ENCODE measurements around the gene CP. TPM values are rescaled to one million over a fixed set of nuclear protein-coding genes. Genes with fewer than 3 reads are reported as not detected.

Gene CP
- total RNA-seq, 4 donors from 2014 or later: 0.85 to 10.6 (median 5.4) TPM

- DNase-seq (no peak), ATAC-seq (no peak)
- Histone ChIP-seq H3K27ac (no peak overlapping the region), H3K27me3 (no peaks in the 10 kb centered on the region), H3K36me3 (no peaks in the 10 kb centered on the region), H3K4me1 (no peaks in the 10 kb centered on the region), H3K4me3 (no peak overlapping the region), H3K9me3 (no peaks in the 10 kb centered on the region)
- intact Hi-C loops (cut with DNase I; ENCODE audit: low total_unique reads): no loop called here
- no peak for TF ChIP-seq POLR2A (IDR thresholded peaks at IDR 0.05)
- TF ChIP-seq CTCF (IDR thresholded peaks at IDR 0.05 in 4 of 5, conservative IDR thresholded peaks at IDR 0.05 in 1 of 5): no peak
- in situ Hi-C loops (cut with MboI; ENCODE audit: low sequenced_read_pairs in 4 of 4): no loop called here
Measured at GRCh38 chr3:149266736-149267135, 45.1 kb upstream of the CP start.

GRCh38 chr3:149263856-149264255, 42.2 kb upstream of the CP start:
- Histone ChIP-seq H3K4me1 (no peaks in the 10 kb centered on the region), H3K4me3 (no peak overlapping the region), H3K36me3 (no peaks in the 10 kb centered on the region), H3K27ac (no peak overlapping the region), H3K27me3 (no peaks in the 10 kb centered on the region), H3K9me3 (no peaks in the 10 kb centered on the region)
- TF ChIP-seq CTCF (IDR thresholded peaks at IDR 0.05 in 4 of 5, conservative IDR thresholded peaks at IDR 0.05 in 1 of 5) (no peak), POLR2A (IDR thresholded peaks at IDR 0.05) (no peak)
- in situ Hi-C loops (cut with MboI; ENCODE audit: low sequenced_read_pairs in 4 of 4) (no loop called here), intact Hi-C loops (cut with DNase I; ENCODE audit: low total_unique reads) (no loop called here)
- DNase-seq (no peak), ATAC-seq (no peak)

GRCh38 chr3:149258714-149259113, 37.1 kb upstream of the CP start:
- in situ Hi-C loops (cut with MboI; ENCODE audit: low sequenced_read_pairs in 4 of 4) (no loop called here), intact Hi-C loops (cut with DNase I; ENCODE audit: low total_unique reads) (no loop called here)
- Histone ChIP-seq H3K4me1 (no peaks in the 10 kb centered on the region), H3K4me3 (no peak overlapping the region), H3K27me3 (no peaks in the 10 kb centered on the region), H3K36me3 (no peaks in the 10 kb centered on the region), H3K9me3 (no peaks in the 10 kb centered on the region), H3K27ac (no peak overlapping the region)
- ATAC-seq (no peak), DNase-seq (no peak)
- TF ChIP-seq POLR2A (IDR thresholded peaks at IDR 0.05): no peak
- TF ChIP-seq CTCF (IDR thresholded peaks at IDR 0.05 in 4 of 5, conservative IDR thresholded peaks at IDR 0.05 in 1 of 5): no peak

GRCh38 chr3:149258298-149258697, 36.7 kb upstream of the CP start:
- Histone ChIP-seq H3K27ac (no peak overlapping the region), H3K36me3 (no peaks in the 10 kb centered on the region), H3K4me3 (no peak overlapping the region), H3K4me1 (no peaks in the 10 kb centered on the region), H3K9me3 (no peaks in the 10 kb centered on the region), H3K27me3 (no peaks in the 10 kb centered on the region)
- in situ Hi-C loops (cut with MboI; ENCODE audit: low sequenced_read_pairs in 4 of 4): no loop called here
- intact Hi-C loops (cut with DNase I; ENCODE audit: low total_unique reads): no loop called here
- ATAC-seq (no peak), DNase-seq (no peak)
- TF ChIP-seq CTCF (IDR thresholded peaks at IDR 0.05 in 4 of 5, conservative IDR thresholded peaks at IDR 0.05 in 1 of 5) (no peak), POLR2A (IDR thresholded peaks at IDR 0.05) (no peak)

- Histone ChIP-seq H3K27me3 (no peaks in the 10 kb centered on the region), H3K4me3 (no peak overlapping the region), H3K4me1 (no peaks in the 10 kb centered on the region), H3K36me3 (no peaks in the 10 kb centered on the region), H3K27ac (no peak overlapping the region), H3K9me3 (no peaks in the 10 kb centered on the region)
- ATAC-seq: no peak
- in situ Hi-C loops (cut with MboI; ENCODE audit: low sequenced_read_pairs in 4 of 4) (no loop called here), intact Hi-C loops (cut with DNase I; ENCODE audit: low total_unique reads) (no loop called here)
- DNase-seq: no peak
- TF ChIP-seq CTCF (IDR thresholded peaks at IDR 0.05 in 4 of 5, conservative IDR thresholded peaks at IDR 0.05 in 1 of 5): no peak
- TF ChIP-seq POLR2A (IDR thresholded peaks at IDR 0.05): no peak
Measured at GRCh38 chr3:149252272-149252671, 30.6 kb upstream of the CP start.
